CD14-positive monocyte (primary cell): ENCODE data around the gene CALHM2. TPM values are rescaled to one million over a fixed set of nuclear protein-coding genes. Genes with fewer than 3 reads are reported as not detected.

Experiments used
- DNase-seq, 3 donors: peaks; one replicate each; pipeline ENCODE4 v3.0.0-alpha.2; 2011 to 2022
- H2AFZ ChIP-seq: 2 replicates; pipeline ENCODE4 v1.6.0; 2012; ENCODE audit warnings: mild to moderate bottlenecking, low read depth, low read length, inconsistent platforms; ENCODE audit not compliant: insufficient read depth, poor library complexity, severe bottlenecking
- H3K27ac ChIP-seq, 2 donors: 1 replicate in 1 of 2; 2 replicates in 1 of 2; pipeline ENCODE4 v1.5.1; 2012 to 2013; ENCODE audit warnings: low read length in 2 of 2, control low read depth in 1 of 2, inconsistent platforms in 1 of 2, low read depth in 1 of 2, mild to moderate bottlenecking in 1 of 2
- H3K27me3 ChIP-seq, 2 donors: one replicate each; pipeline versions ENCODE4 v1.6.0 to v1.6.1; 2011 to 2013; ENCODE audit warnings: low read length in 2 of 2; ENCODE audit not compliant: control insufficient read depth in 2 of 2, insufficient read depth in 2 of 2
- H3K36me3 ChIP-seq, 2 donors: replicated peaks in 1 of 2; 1 replicate in 1 of 2; 2 replicates in 1 of 2; pipeline versions ENCODE4 v1.5.1 to v1.6.1; 2012 to 2013; ENCODE audit warnings: low read length in 2 of 2, control low read depth in 1 of 2, inconsistent platforms in 1 of 2, mild to moderate bottlenecking in 1 of 2; ENCODE audit not compliant: insufficient read depth in 2 of 2, control insufficient read depth in 1 of 2
- H3K4me1 ChIP-seq, 2 donors: 1 replicate in 1 of 2; 2 replicates in 1 of 2; pipeline versions ENCODE4 v1.5.1 to v1.6.1; 2012 to 2013; ENCODE audit warnings: low read length in 2 of 2, control low read depth in 1 of 2, inconsistent platforms in 1 of 2, mild to moderate bottlenecking in 1 of 2, moderate library complexity in 1 of 2; ENCODE audit not compliant: insufficient read depth in 2 of 2, control insufficient read depth in 1 of 2
- H3K4me2 ChIP-seq: replicated peaks from 2 replicates; pipeline ENCODE3; 2012; ENCODE audit warnings: low read length, moderate library complexity, mild to moderate bottlenecking; ENCODE audit not compliant: poor library complexity, severe bottlenecking; ENCODE audit errors: extremely low read depth
- H3K4me3 ChIP-seq, 3 experiments: fragments of 200-600 bp in 1 of 3; sonication (generic) in 1 of 3; replicated peaks in 1 of 3; 1 replicate in 2 of 3; 2 replicates in 1 of 3; pipeline ENCODE4 v1.5.1; 2011 to 2013; ENCODE audit warnings: low read length in 3 of 3, mild to moderate bottlenecking in 3 of 3, control low read depth in 2 of 3, low read depth in 2 of 3, inconsistent platforms in 1 of 3, moderate library complexity in 1 of 3
- H3K79me2 ChIP-seq: 2 replicates; pipeline ENCODE4 v1.6.0; 2012; ENCODE audit warnings: mild to moderate bottlenecking, control low read depth, inconsistent platforms, low read length, moderate library complexity; ENCODE audit not compliant: insufficient read depth
- H3K9ac ChIP-seq: 2 replicates; pipeline ENCODE4 v1.6.0; 2017; ENCODE audit warnings: low read length, mild to moderate bottlenecking; ENCODE audit not compliant: insufficient read depth, poor library complexity, severe bottlenecking
- H3K9me3 ChIP-seq, 2 donors: replicated peaks in 1 of 2; 1 replicate in 1 of 2; 2 replicates in 1 of 2; pipeline versions ENCODE4 v1.5.1 to v1.6.1; 2012 to 2013; ENCODE audit warnings: low read length in 2 of 2, control low read depth in 1 of 2; ENCODE audit not compliant: control insufficient read depth in 1 of 2, insufficient read depth in 1 of 2
- H4K20me1 ChIP-seq: 2 replicates; pipeline ENCODE4 v1.6.0; 2012; ENCODE audit warnings: mild to moderate bottlenecking, low read length, control low read depth, moderate library complexity; ENCODE audit not compliant: insufficient read depth
- H3K27ac Mint-ChIP-seq, 7 donors: one replicate each; pipeline ENCODE4 v1.8.0; 2020; ENCODE audit warnings: mild to moderate bottlenecking in 7 of 7, mixed read lengths in 7 of 7, moderate library complexity in 6 of 7, inconsistent platforms in 2 of 7
- H3K27me3 Mint-ChIP-seq, 3 donors: one replicate each; pipeline ENCODE4 v1.8.0; 2021 to 2022; ENCODE audit warnings: low read depth in 3 of 3, mild to moderate bottlenecking in 3 of 3, mixed read lengths in 3 of 3, moderate library complexity in 3 of 3, inconsistent platforms in 1 of 3
- H3K36me3 Mint-ChIP-seq, 2 donors: one replicate each; pipeline ENCODE4 v1.8.0; 2020; ENCODE audit warnings: mixed read lengths in 2 of 2, inconsistent platforms in 1 of 2, mild to moderate bottlenecking in 1 of 2
- H3K4me1 Mint-ChIP-seq: one replicate; pipeline ENCODE4 v1.8.0; 2020; ENCODE audit warnings: mild to moderate bottlenecking, mixed read lengths
- H3K4me3 Mint-ChIP-seq, 2 donors: one replicate each; pipeline ENCODE4 v1.8.0; 2020; ENCODE audit warnings: mild to moderate bottlenecking in 2 of 2, mixed read lengths in 2 of 2, moderate library complexity in 1 of 2
- H3K9me3 Mint-ChIP-seq, 7 donors: one replicate each; pipeline ENCODE4 v1.8.0; 2020 to 2022; ENCODE audit warnings: mixed read lengths in 7 of 7, mild to moderate bottlenecking in 6 of 7, moderate library complexity in 6 of 7, inconsistent platforms in 2 of 7
- CTCF ChIP-seq: fragments of 200-600 bp; IDR thresholded peaks from one replicate; pipeline ENCODE4 v1.8.0; 2022; ENCODE audit warnings: antibody characterized with exemption, mild to moderate bottlenecking
- WGBS: methylation state at CpG from one replicate; pipeline ENCODE4 v1.1.5; 2013; ENCODE audit warnings: missing lambda C conversion rate; ENCODE audit not compliant: insufficient coverage; 5-methylcytosine and 5-hydroxymethylcytosine counted together
- intact Hi-C, 2 donors: fragments of 100-400 bp; cut with micrococcal nuclease; formaldehyde crosslinking; loops; one replicate each; pipeline versions ENCODE4 v1.15.0 to v1.15.1; 2023
- polyA plus RNA-seq, 3 donors: library from polyadenylated mRNA; depleted of rRNA in 1 of 3; unstranded in 2 of 3; stranded (reverse) in 1 of 3; fragments of 300-500 nt in 2 of 3; fragments of >200 nt in 1 of 3; fragmentation: Illumina TruSeq in 2 of 3; gene quantifications; 1 replicate in 2 of 3; 2 replicates in 1 of 3; pipeline ENCODE4 v1.2.3, GENCODE V29; 2012 to 2021

CALHM2 gene
- polyA plus RNA-seq, 3 donors = 48.4 to 80.7 (median 66.5) TPM

- H3K4me1 ChIP-seq = no peaks in the 10 kb centered on the region
- no peak overlapping the region for H3K27ac Mint-ChIP-seq
- H3K79me2 ChIP-seq = no peaks in the 10 kb centered on the region
- H3K4me1 Mint-ChIP-seq = no peaks in the 10 kb centered on the region
- peaks cover 78 to 98% of the 10 kb centered on the region in 2 donors for H3K36me3 Mint-ChIP-seq
- WGBS = 93% methylated on average over 3 of the region's 9 CpGs
- no peak for DNase-seq
- H2AFZ ChIP-seq = no peak overlapping the region
- no peaks in the 10 kb centered on the region for H3K9me3 ChIP-seq
- TF ChIP-seq CTCF = no peak
- H3K4me3 Mint-ChIP-seq = no peak overlapping the region
- peaks cover 0 to 2% (median 0%) of the 10 kb centered on the region in 7 donors for H3K9me3 Mint-ChIP-seq
- intact Hi-C loops = no loop called here
- no peaks in the 10 kb centered on the region for H4K20me1 ChIP-seq
- H3K27me3 Mint-ChIP-seq = no peaks in the 10 kb centered on the region
- no peak overlapping the region for H3K9ac ChIP-seq
- H3K27me3 ChIP-seq = no peaks in the 10 kb centered on the region
- H3K4me2 ChIP-seq = no peak overlapping the region
- peaks cover 69 to 98% of the 10 kb centered on the region in 2 donors for H3K36me3 ChIP-seq
- no peak overlapping the region for H3K27ac ChIP-seq
- no peak overlapping the region for H3K4me3 ChIP-seq
Measured at GRCh38 chr10:103427866-103428265, 24.3 kb downstream of the CALHM2 start.

- Histone ChIP-seq H3K79me2 (no peaks in the 10 kb centered on the region), H3K9ac (no peak overlapping the region), H2AFZ (no peak overlapping the region), H3K4me2 (no peak overlapping the region), H3K27me3 (no peaks in the 10 kb centered on the region), H3K27ac (no peak overlapping the region), H3K9me3 (no peaks in the 10 kb centered on the region), H4K20me1 (no peaks in the 10 kb centered on the region), H3K4me3 (no peak overlapping the region), H3K36me3 (peaks cover 85 to 93% of the 10 kb centered on the region in 2 donors), H3K4me1 (no peaks in the 10 kb centered on the region)
- H3K4me1 Mint-ChIP-seq = no peaks in the 10 kb centered on the region
- no peak for DNase-seq
- peak overlapping the region in 1 of 7 donors; percentile 17 for H3K27ac Mint-ChIP-seq
- no peak for TF ChIP-seq CTCF
- WGBS = 96% methylated on average over 4 of the region's 5 CpGs
- peaks cover 0 to 2% (median 0%) of the 10 kb centered on the region in 7 donors for H3K9me3 Mint-ChIP-seq
- intact Hi-C loops = no loop called here
- H3K27me3 Mint-ChIP-seq = no peaks in the 10 kb centered on the region
- H3K4me3 Mint-ChIP-seq = no peak overlapping the region
- peaks cover 76 to 95% of the 10 kb centered on the region in 2 donors for H3K36me3 Mint-ChIP-seq
Measured at GRCh38 chr10:103423748-103424147, 28.4 kb downstream of the CALHM2 start.
